ENCODE data around the gene CPM. TPM values are rescaled to one million over a fixed set of nuclear protein-coding genes. Genes with fewer than 3 reads are reported as not detected.

CPM gene
- polyA plus RNA-seq, 2 of the 4 experiments (the other 2 are of a cell fraction): 3.7 to 6.8 TPM

- no peak for FAIRE-seq
- no peak for DNase-seq (ENCODE audit: low read depth in 1 of 2, low spot score in 1 of 2)
- ChIA-PET POLR2A (no interaction called here), CTCF (no interaction called here)
- Histone ChIP-seq H3K9me3 (no peaks in the 10 kb centered on the region), H3K27ac (no peak overlapping the region), H3K4me1 (no peaks in the 10 kb centered on the region; the same call in 2 of the 3 replicates), H3K4me3 (no peak overlapping the region), H3K4me2 (no peak overlapping the region)
- ATAC-seq: no peak
- WGBS (ENCODE audit: missing lambda C conversion rate): 38% methylated on average over 4 of the region's 4 CpGs
- TF ChIP-seq ESRRA (IDR thresholded peaks at IDR 0.05; ENCODE audit: borderline replicate concordance, low read length) (no peak), ZNF302 (CRISPR knock-in tag; IDR thresholded peaks at IDR 0.05) (no peak), E2F6 (IDR thresholded peaks at IDR 0.05; ENCODE audit: borderline replicate concordance, low read depth) (no peak), MAX (IDR thresholded peaks at IDR 0.05) (no peak), CBX8 (IDR thresholded peaks at IDR 0.05) (no peak), HOXA7 (CRISPR knock-in tag; IDR thresholded peaks at IDR 0.05) (no peak)
Measured at GRCh38 chr12:68850390-68850789, 82.6 kb downstream of the CPM start.

DNA sequence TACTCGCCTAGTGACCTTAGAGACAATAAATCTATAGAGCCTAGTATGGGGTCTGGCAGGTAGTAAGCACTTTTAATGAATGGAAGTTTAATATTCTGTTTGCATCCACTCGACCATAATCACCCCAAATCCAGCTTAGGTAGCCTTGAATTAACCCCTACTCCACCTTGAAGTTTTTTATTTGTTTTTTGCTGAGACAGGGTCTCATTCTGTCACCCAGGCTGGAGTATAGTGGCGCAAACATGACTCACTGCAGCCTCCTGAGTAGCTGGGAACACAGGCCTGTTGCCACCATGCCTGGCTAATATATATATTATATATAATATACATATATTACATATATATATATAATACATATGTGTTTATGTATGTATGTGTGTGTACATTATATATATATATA is 86.2 kb downstream of the CPM start:
- 71% methylated on average over 3 of the region's 3 CpGs for WGBS (ENCODE audit: missing lambda C conversion rate)
- ATAC-seq (no peak), DNase-seq (ENCODE audit: low read depth in 1 of 2, low spot score in 1 of 2) (no peak), FAIRE-seq (no peak)
- Histone ChIP-seq H3K4me2 (no peak overlapping the region), H3K4me3 (no peak overlapping the region), H3K9me3 (no peaks in the 10 kb centered on the region), H3K4me1 (no peaks in the 10 kb centered on the region; the same call in 2 of the 3 replicates), H3K27ac (no peak overlapping the region)
- CTCF ChIA-PET: no interaction called here
- TF ChIP-seq MAFK (IDR thresholded peaks at IDR 0.05; ENCODE audit: partially characterized antibody) (no peak), MAZ (IDR thresholded peaks at IDR 0.05; ENCODE audit: borderline replicate concordance, low read depth, low read length) (no peak), TP53 (CRISPR knock-in tag; IDR thresholded peaks at IDR 0.05) (no peak), ZC3H11A (IDR thresholded peaks at IDR 0.05) (no peak), GATA3 (IDR thresholded peaks at IDR 0.05; ENCODE audit: borderline replicate concordance) (no peak), RNF2 (IDR thresholded peaks at IDR 0.05; ENCODE audit: borderline replicate concordance, low read depth) (no peak), RARB (CRISPR knock-in tag; IDR thresholded peaks at IDR 0.05) (no peak), ZFP36 (IDR thresholded peaks at IDR 0.05; ENCODE audit: borderline replicate concordance, partially characterized antibody) (no peak), NR3C1 (IDR thresholded peaks at IDR 0.05) (no peak)
- TF ChIP-seq, protein P1, sequence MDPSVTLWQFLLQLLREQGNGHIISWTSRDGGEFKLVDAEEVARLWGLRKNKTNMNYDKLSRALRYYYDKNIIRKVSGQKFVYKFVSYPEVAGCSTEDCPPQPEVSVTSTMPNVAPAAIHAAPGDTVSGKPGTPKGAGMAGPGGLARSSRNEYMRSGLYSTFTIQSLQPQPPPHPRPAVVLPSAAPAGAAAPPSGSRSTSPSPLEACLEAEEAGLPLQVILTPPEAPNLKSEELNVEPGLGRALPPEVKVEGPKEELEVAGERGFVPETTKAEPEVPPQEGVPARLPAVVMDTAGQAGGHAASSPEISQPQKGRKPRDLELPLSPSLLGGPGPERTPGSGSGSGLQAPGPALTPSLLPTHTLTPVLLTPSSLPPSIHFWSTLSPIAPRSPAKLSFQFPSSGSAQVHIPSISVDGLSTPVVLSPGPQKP (IDR thresholded peaks at IDR 0.05; ENCODE audit: low read depth, low read length): no peak
- TF ChIP-seq, protein P2, sequence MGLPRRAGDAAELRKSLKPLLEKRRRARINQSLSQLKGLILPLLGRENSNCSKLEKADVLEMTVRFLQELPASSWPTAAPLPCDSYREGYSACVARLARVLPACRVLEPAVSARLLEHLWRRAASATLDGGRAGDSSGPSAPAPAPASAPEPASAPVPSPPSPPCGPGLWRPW (IDR thresholded peaks at IDR 0.05): no peak
- POLR2A ChIA-PET: no interaction called here

GRCh38 chr12:68844788-68845695 is 87.9 kb downstream of the CPM start:
- TF ChIP-seq HOXA7 (CRISPR knock-in tag; IDR thresholded peaks at IDR 0.05): peak; percentile 42; the same call in 1 of the 2 replicates
- no peak for TF ChIP-seq EP300 (IDR thresholded peaks at IDR 0.05)
- 92% methylated on average over 14 of the region's 14 CpGs for WGBS (ENCODE audit: missing lambda C conversion rate)
- peak in 1 of 2 experiments; percentile 15; a peak in 1 of 6 replicates for ATAC-seq

More at GRCh38 chr12:68844788-68845695, 87.9 kb downstream of the CPM start:
- no peaks in the 10 kb centered on the region; the same call in 2 of the 3 replicates for H3K4me1 ChIP-seq
- no peak for DNase-seq (ENCODE audit: low read depth in 1 of 2, low spot score in 1 of 2)
- no peak overlapping the region for H3K4me2 ChIP-seq
- no peaks in the 10 kb centered on the region for H3K9me3 ChIP-seq
- no peak overlapping the region for H3K4me3 ChIP-seq
- H3K27ac ChIP-seq: no peak overlapping the region
- POLR2A ChIA-PET: interaction anchor here (0.9 kb wide), 1 partner anchor 8 kb away, joined by 4 read pairs; no protein-coding TSS in a partner anchor
- CTCF ChIA-PET: interaction anchor here (2.4 kb wide), 1 partner anchor 15 kb away, joined by 9 read pairs; no protein-coding TSS in a partner anchor
- no peak for FAIRE-seq

All from A549 (cell line).